DND-41 (cell line): ENCODE data around the gene GAS5.
A peak's percentile ranks its signal among the peaks of the same experiment; 100 is the strongest.

ENCODE experiments used
- ATAC-seq: fragments of 200-7000 bp; cut with Tn5 transposase; 3 replicates; pipeline ENCODE4 v1.9.1; 2021; ENCODE audit warnings: low read depth; ENCODE audit not compliant: insufficient read depth
- DNase-seq: peaks from one replicate; pipeline ENCODE4 v3.0.0-alpha.2; 2020
- H2AFZ ChIP-seq: 2 replicates; pipeline ENCODE4 v1.6.0; 2012; ENCODE audit warnings: low read depth, low read length
- H3K27ac ChIP-seq: 2 replicates; pipeline ENCODE4 v1.5.1; 2012; ENCODE audit warnings: low read length, inconsistent platforms
- H3K27me3 ChIP-seq: fragments of 200-600 bp; sonication (generic); 2 replicates; pipeline ENCODE4 v1.6.0; 2012; ENCODE audit warnings: low read length, mild to moderate bottlenecking, inconsistent platforms; ENCODE audit not compliant: insufficient read depth, poor library complexity
- H3K36me3 ChIP-seq: 2 replicates; pipeline ENCODE4 v1.5.1; 2012; ENCODE audit warnings: low read length, inconsistent platforms; ENCODE audit not compliant: insufficient read depth
- H3K4me1 ChIP-seq: 2 replicates; pipeline ENCODE4 v1.5.1; 2012; ENCODE audit warnings: mild to moderate bottlenecking, low read length; ENCODE audit not compliant: insufficient read depth
- H3K4me2 ChIP-seq: 2 replicates; pipeline ENCODE4 v1.6.0; 2012; ENCODE audit warnings: mild to moderate bottlenecking, moderate library complexity, low read length, inconsistent platforms; ENCODE audit not compliant: insufficient read depth
- H3K4me3 ChIP-seq, 2 experiments: fragments of 200-600 bp in 1 of 2; shearing (Covaris generic) in 1 of 2; 2 replicates each; pipeline ENCODE4 v1.5.1; 2012 to 2016; ENCODE audit warnings: inconsistent platforms in 2 of 2, low read length in 2 of 2, mild to moderate bottlenecking in 2 of 2, low read depth in 1 of 2, moderate library complexity in 1 of 2
- H3K79me2 ChIP-seq: 2 replicates; pipeline ENCODE4 v1.6.0; 2012; ENCODE audit warnings: low read length, inconsistent platforms; ENCODE audit not compliant: insufficient read depth
- H3K9ac ChIP-seq: 2 replicates; pipeline ENCODE4 v1.6.0; 2012; ENCODE audit warnings: low read depth, mild to moderate bottlenecking, inconsistent platforms, low read length, moderate library complexity
- H3K9me3 ChIP-seq: 2 replicates; pipeline ENCODE4 v1.5.1; 2012; ENCODE audit warnings: low read length, moderate library complexity, mild to moderate bottlenecking, inconsistent platforms; ENCODE audit not compliant: insufficient read depth, severe bottlenecking
- H4K20me1 ChIP-seq: 2 replicates; pipeline ENCODE4 v1.6.0; 2012; ENCODE audit warnings: low read length; ENCODE audit not compliant: insufficient read depth
- CTCF ChIP-seq: IDR thresholded peaks from 2 replicates; pipeline ENCODE4 v1.5.1; 2012; ENCODE audit warnings: borderline replicate concordance, low read length, moderate library complexity, mild to moderate bottlenecking; ENCODE audit not compliant: poor library complexity, severe bottlenecking; ENCODE audit errors: extremely low read depth
- EZH2 ChIP-seq: IDR thresholded peaks from 3 replicates; pipeline ENCODE4 v1.6.1; 2012; ENCODE audit warnings: borderline replicate concordance, low read depth, mild to moderate bottlenecking, moderate library complexity, low read length, inconsistent platforms; ENCODE audit not compliant: severe bottlenecking

GAS5 gene

DNA sequence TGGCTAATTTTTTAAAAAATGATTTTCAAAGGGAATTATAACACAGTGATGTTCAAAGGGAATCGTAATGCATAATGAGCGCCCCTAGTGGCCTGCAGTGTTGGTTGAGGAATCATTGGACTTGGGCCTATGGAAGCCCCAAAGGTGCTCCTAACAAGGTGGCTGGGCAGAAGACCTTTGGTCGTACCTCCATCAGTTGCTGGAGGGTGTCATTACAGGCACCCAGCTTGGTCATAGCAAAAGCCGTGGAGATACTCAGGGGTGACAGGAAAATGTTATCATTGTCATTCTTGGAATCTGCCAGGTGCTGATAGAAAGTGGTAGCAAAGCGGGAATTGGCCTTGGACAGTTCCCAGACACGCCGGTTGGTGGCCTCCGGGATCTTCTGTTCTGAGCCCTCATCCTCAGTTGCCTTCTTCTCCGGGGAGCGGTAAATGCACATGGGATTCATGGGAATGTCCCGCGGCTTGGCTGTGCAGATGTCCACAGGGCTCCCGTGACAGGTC lies 46.6 kb upstream of the GAS5 start:
- H3K36me3 ChIP-seq: no peaks in the 10 kb centered on the region
- no peaks in the 10 kb centered on the region for H3K27me3 ChIP-seq
- no peaks in the 10 kb centered on the region for H3K4me1 ChIP-seq
- H3K4me3 ChIP-seq: no peak overlapping the region
- TF ChIP-seq EZH2: no peak
- TF ChIP-seq CTCF: peak; percentile 55
- H3K9ac ChIP-seq: no peak overlapping the region
- no peak overlapping the region for H3K27ac ChIP-seq
- ATAC-seq: peak; percentile 67
- H3K9me3 ChIP-seq: no peaks in the 10 kb centered on the region
- H3K4me2 ChIP-seq: no peak overlapping the region
- H3K79me2 ChIP-seq: no peaks in the 10 kb centered on the region
- DNase-seq: peak; percentile 34
- H2AFZ ChIP-seq: no peak overlapping the region
- no peaks in the 10 kb centered on the region for H4K20me1 ChIP-seq

DNA sequence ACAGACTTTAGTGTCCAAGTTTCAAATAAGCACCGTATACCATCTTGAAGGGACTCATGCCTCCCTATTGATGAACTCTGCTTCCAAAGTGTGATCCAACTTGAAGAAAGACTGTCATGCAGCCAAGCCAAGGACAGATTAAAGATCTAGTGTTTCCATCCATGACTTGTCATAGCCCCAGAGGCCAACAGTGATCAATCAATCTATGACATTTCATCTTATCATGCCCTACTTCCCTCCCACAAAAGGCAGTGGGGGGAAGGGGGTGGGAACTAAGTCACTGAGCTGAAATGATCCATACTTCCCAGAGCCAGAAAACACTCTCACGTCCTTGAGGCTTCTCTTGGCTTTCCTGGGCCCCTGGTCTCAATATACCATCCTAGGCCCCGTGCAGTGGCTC lies 45.3 kb upstream of the GAS5 start:
- Histone ChIP-seq H4K20me1 (no peaks in the 10 kb centered on the region), H2AFZ (no peak overlapping the region), H3K27me3 (no peaks in the 10 kb centered on the region), H3K4me3 (no peak overlapping the region), H3K27ac (no peak overlapping the region), H3K9me3 (no peaks in the 10 kb centered on the region), H3K79me2 (no peaks in the 10 kb centered on the region), H3K9ac (no peak overlapping the region), H3K4me2 (no peak overlapping the region), H3K4me1 (no peaks in the 10 kb centered on the region), H3K36me3 (no peaks in the 10 kb centered on the region)
- ATAC-seq: no peak
- DNase-seq: no peak
- TF ChIP-seq CTCF: no peak

DNA sequence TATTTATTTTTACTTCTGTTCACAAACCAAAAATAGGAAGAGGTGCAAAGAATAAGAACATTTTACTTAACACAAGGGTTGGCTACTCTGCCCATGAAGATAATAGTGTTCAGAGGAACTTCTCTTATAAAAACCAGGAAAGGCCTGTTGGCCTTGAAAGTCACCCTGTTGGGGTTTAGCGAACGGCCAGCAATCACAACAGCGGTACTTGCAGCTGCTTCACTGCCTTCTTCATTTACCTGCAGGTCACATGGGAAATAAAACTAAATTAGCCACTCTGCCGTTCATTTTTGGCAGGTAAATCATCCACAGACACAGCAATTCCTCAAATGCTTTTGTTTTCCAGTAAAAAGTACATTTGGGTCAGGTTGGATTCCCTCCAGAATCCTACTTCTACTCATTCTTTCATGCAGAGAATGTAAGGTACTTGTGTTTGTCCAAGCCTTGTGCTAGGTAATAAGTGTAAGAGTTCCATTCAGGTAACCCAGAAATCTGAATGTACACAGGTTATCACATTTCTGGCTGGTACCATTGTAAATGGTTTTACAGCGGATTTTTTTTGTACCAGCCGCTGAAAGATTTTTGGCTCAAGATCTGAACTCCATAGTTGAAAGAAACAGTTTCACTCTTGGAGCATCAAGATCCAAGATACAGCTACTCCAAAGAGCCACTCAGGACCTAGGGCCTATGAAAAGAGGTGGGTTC lies 36.2 kb upstream of the GAS5 start:
- Histone ChIP-seq H3K9ac (no peak overlapping the region), H4K20me1 (no peaks in the 10 kb centered on the region), H3K4me2 (no peak overlapping the region), H3K9me3 (no peaks in the 10 kb centered on the region), H2AFZ (no peak overlapping the region), H3K79me2 (no peaks in the 10 kb centered on the region), H3K36me3 (no peaks in the 10 kb centered on the region), H3K4me1 (no peaks in the 10 kb centered on the region), H3K4me3 (no peak overlapping the region), H3K27ac (no peak overlapping the region), H3K27me3 (no peaks in the 10 kb centered on the region)
- DNase-seq: no peak
- no peak for ATAC-seq
- TF ChIP-seq EZH2 (no peak), CTCF (no peak)

DNA sequence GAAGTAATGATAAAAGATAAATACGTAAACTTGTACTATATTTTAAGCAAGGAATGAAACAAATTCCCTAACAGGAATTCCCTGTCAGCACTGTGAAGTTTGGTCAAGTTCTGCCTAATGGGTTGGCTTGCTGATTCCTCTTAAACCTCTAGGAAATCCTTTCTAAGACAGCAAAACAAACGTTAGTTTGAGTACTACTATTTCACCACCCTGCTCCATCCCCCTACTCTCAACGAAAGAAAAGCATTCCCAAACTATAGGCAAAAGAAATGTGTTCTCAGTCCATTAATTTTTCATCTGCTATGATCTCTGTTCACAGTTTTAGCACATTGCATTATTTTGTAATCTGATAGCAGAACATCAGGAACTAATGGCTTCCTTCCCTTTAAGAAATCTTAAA lies 33.2 kb upstream of the GAS5 start:
- ATAC-seq: no peak
- H3K9ac ChIP-seq: no peak overlapping the region
- no peaks in the 10 kb centered on the region for H3K27me3 ChIP-seq
- H2AFZ ChIP-seq: no peak overlapping the region
- H3K4me1 ChIP-seq: no peaks in the 10 kb centered on the region
- no peak overlapping the region for H3K4me2 ChIP-seq
- no peak for TF ChIP-seq CTCF
- TF ChIP-seq EZH2: no peak
- no peaks in the 10 kb centered on the region for H3K9me3 ChIP-seq
- no peaks in the 10 kb centered on the region for H4K20me1 ChIP-seq
- no peaks in the 10 kb centered on the region for H3K79me2 ChIP-seq
- no peak overlapping the region for H3K4me3 ChIP-seq
- DNase-seq: no peak
- H3K36me3 ChIP-seq: no peaks in the 10 kb centered on the region
- no peak overlapping the region for H3K27ac ChIP-seq
